Stimulated activated CD4-positive, alpha-beta T cell treated with anti-CD3 and anti-CD28 coated beads, Interleukin-4, amount 100 ng/mL, for 48 hours (primary cell): ENCODE measurements around the gene OR2AG2.
A peak's percentile ranks its signal among the peaks of the same experiment; 100 is the strongest.
"Not testable (repeated sequence)": the region's sequence is repeated elsewhere in the genome, so short reads cannot be mapped to it uniquely, and the experiment has no call there.

Experiments
- DNase-seq, 2 donors: peaks; one replicate each; pipeline ENCODE4 v3.0.0-alpha.2; 2020; ENCODE audit warnings: low read depth in 2 of 2

The OR2AG2 gene, protein sequence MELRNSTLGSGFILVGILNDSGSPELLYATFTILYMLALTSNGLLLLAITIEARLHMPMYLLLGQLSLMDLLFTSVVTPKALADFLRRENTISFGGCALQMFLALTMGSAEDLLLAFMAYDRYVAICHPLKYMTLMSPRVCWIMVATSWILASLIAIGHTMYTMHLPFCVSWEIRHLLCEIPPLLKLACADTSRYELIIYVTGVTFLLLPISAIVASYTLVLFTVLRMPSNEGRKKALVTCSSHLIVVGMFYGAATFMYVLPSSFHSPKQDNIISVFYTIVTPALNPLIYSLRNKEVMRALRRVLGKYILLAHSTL

DNA sequence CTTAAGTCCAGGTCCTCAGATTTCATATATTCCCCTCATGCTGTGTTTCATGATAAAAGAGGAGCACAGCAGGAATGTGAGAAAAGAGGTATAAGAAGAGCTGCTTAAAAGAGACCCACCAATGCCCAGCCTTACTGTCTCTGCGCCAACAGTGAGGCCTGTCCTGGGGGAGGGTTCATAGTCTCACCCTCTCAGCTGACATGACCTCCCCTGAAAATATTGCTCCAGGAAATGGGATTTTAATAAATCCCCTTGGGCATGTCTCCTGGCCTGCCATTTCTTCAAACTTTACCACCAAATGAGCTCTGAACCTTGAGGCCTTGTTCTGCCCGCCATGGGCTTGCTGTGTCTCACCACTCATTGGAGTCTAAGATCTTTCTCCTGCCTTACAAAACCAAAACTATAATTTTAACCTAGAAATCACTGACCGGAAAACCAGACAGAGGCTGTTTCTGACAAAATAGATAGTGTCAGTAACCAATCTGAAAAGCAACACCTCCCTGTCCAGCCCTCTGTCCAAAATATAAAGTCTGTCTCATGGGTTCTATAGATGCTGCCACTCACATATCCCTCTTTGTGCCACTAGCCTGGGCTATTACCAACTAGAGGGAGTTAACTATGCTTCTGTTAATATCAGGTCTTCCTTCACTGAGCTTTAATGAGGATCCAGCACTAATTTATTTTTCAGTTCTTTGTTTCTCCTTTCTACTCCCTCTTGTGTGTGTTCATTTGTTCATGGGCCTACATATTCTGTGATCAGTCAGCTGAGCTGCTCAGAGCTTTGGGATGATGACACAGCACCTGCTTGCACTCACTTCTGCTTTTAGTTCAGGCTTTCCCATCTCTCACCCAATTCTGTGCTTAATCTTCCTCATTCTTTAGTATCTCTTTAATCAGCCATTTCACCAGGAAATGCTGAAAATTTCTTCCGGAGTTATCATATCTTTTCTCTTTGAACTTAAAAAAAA, at the start of gene OR2AG2:
Gene OR2AG2, minus strand, starts transcription at position 51 of the 968 bp plus-strand sequence. CDS start 3,019 bp downstream, outside the sequence.
- no peak for DNase-seq

DNA sequence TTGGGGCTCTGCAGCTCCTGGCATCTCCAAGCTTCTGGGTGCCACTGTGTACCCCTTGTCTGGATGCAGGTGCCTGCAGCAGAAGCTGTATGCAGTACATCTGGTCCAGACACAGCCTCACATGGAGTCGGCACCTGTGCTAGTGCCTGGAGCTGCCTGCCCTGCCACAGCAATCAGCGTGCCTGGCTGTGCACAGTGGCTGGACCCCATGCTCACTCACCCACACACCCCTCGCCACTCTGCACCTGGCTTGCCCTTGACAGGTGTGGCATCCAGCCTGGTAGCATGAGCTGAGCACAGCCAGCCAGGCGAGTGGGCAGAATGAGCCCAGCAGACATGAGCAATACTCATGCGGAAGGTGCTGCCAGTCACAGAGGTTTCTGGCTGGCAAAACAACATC, 47.2 kb upstream of the OR2AG2 start:
- DNase-seq, result no peak

DNA sequence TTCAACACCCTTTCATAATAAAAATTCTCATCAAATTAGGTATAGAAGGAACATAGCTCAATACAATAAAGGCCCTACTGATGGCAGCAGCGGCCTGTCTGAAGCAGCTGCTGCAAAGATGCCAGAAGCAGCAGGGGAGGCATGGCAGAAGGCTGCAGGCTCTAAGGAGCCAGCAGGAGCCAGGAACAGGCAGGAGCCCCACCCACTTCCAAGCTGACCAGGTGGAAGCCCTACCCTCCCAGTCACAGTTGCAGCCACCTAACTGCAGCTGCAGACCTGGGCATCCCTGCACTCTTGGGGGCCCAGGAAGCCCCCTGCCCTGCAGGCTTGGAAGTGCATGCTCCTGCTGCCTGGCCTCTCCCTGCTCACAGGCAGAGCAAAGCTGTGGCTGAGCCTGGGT, 45.9 kb upstream of the OR2AG2 start:
- no peak for DNase-seq

DNA sequence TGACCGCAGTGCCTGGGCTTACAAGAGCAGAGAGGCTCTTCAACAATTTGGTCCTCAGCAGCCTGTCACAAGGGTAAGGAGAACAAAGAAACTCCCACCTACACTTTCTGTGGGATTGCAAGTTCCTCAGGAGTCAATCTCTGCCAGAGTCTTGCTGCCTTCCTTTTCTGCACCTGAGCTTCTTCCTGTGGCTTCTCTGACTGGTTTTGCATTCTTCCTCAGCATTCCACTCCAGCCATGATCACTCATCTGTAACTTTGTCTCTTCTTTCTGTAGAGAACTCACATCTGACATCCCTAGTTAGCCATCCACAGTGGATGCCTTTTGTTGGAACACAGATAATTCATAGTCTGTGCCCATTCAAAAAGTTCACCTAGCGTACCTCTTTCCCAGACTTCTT, 41.9 kb upstream of the OR2AG2 start:
- DNase-seq, result no peak

DNA sequence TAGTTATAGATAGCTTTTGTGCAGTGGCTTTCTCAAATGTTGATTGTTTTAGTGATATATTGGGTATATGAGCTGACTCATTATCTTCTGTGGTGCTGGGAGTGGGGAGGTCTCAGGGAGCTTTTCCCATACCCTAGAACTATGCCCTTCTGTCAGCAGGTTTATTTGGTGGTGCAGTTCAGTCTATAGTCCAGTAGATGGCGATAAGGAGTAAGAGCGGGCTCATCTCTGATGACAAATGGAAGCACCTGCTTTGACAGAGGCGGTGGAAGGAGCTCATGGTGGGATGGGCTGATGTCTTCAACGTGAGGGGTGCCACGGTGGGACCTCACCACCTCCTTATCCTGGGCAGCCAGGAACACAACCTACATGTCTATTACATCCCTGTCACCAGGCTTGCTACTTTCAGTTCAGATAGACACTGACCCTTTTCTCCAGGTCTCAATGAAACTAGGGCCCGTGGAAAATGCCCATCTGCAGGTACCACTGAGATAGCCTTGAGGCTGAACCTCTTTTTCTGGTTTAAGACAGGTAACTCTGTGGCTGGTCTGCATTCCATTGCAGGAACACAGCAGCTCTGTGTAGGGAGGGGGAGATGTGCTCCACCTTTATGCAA, 40.7 kb upstream of the OR2AG2 start:
- peak in 1 of 2 donors; percentile 7 for DNase-seq

DNA sequence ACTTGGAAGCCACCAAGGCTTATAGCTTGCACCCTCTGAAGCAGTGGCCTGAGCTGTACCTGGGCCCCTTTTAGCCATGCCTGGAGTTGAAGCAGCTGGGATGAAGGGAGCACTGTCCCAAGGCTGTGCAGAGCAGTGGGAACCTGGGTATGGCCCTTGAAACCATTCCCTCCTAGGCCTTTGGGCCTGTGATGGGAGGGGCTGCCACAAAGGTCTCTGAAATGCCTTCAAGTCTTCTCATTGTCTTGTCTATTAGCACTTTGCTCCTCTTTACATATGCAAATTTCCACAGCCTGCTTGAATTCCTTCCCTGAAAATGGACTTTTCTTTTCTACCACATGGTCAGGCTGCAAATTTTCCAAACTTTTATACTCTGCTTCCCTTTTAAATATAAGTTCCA, 29.3 kb upstream of the OR2AG2 start:
- not testable (repeated sequence) for DNase-seq

DNA sequence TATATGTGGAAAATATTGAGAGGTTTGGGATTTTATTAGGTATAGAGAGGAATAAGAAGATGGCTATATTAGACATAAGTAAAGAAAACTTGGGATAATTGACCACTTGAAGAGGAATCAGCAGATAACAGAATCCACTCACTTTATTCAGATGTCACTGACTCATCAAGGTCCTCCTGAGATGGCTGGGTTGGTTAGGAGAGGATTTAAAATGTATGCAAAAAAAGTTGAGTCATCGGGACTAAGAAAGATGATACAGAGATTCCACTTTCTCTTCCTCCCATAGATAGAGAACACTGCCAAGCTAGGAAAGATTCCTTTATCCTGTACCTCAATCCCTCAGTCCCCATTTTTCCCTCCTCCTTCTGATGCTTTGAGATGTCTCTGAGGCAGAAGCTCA, 27.6 kb upstream of the OR2AG2 start, which contains the start of gene OR6A2:
Gene OR6A2, minus strand, starts transcription at position 288 of the 400 bp plus-strand sequence. CDS start 3,981 bp downstream, outside the sequence.
- DNase-seq, result no peak

DNA sequence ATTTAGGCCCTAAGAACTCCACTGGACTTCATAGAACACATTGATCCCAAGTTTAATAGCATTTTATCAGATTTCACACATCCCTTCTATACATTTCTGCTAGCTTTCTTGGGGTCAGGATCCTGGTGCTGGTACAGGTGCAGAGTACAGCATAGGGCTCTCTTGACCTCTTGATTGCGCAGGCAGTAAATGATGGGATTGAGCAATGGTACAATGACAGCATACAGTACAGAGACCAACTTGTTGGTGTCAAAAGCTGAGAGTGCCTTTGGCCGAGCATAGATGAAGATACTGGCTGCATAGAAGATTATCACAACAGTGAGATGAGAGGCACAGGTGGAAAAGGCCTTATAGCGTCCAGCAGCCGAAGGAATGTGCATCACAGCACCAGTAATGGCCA, 22.9 kb upstream of the OR2AG2 start:
- no peak for DNase-seq

DNA sequence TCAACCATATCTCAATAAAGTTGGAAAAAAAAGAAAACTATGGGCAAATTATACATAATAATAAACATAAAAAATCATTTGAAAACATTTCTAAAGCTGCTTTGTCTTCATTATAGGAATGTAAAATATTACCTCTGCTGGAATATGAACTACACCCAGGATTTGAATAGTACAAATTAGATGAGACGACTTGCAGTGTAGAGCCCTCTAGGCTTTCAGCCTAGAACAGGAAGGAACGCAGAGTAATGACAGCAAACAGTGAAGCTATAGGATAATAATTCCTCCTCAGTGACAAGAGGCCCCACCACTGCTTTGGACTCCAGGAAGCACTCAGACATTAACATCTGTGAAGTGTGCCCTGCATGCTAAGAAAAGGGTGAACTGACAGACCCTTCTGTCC, 18.8 kb upstream of the OR2AG2 start:
- no peak for DNase-seq

DNA sequence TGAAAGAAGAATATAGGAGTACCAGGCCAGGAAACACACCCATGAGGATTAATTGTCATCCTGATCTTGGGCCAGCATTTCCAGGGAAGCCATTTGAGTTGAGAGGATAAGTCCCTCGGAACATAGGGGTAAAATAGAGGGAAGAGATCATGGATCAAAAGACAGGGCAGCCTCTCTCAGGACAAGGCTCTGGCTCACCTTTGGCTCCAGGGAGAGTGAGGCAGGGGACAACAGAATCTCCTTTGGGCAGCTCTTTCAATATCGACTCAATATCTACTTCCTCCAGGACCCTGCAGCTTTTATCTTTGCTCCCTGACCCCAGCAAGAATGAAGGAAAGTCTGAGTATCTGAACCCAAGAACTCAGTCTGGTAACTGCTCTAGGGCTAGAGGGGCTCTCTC, 10.9 kb upstream of the OR2AG2 start, which contains the start of gene OR2AG1:
Gene OR2AG1, plus strand, starts transcription at position 301 of the 400 bp plus-strand sequence. CDS start 2,018 bp downstream, outside the sequence.
- no peak for DNase-seq

DNA sequence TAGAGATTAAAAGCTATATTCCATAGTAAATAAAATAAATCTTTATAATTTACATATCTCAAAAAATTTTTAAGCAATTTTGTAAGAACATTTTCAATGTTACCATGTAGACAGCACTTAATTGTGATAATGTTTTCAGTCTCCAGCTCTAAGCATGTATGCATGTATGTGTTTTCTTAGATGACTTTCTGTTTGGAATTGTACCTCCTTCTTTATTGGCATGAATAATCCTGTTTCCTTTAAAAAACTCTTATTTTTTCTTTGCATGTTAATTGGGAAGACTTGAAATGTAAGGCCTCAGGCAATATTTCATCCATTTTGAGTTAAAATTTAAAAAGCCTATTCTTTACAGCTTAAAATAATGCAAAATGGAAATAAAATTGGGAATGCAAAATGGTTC, 9.1 kb upstream of the OR2AG2 start:
- DNase-seq, result no peak

DNA sequence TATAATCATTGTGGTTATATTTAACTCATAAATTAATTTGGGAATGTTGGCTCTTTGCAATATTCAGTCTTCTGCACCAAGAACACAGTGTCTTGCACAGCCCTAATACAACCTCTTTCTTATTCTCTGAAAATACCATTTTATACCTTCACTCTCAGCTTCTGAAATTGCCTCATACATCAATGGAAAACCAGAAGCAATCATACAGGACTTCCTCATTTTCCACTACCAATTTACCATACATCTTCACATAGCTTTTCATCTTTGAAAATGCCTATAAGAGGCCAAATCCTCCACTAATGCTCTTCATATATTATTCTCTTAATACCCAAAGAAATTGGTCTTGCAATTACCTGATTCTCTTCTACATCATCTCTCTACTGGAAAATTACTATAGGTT, 6.7 kb upstream of the OR2AG2 start:
- DNase-seq, result no peak

DNA sequence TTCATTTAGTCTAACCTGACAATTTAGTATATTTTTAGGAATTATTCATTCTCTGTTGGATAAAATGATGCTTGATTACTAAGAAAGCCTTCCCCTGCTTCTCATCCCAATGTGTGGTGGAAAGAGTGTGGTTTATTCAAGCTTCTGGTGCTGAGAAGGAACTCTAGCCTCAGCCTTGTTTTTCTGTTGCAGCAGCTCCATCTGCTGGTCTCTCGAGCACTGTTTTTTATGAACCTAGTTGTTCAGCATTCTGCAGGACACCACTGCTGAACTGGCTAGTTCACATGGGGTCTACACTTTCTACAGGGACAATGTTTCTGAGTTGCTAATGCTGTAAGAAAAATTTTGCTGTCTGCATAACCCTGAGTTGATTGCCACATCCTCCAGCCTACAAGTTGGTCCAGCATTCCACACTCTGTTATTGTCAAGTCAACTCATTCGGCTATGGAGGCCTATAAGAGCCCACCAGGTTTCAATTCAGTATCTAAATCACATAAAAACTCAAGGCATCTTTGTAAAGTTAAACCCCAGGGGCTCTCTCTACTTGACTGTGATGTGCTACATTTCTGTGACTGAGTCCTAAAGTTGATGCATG, 14.3 kb downstream of the OR2AG2 start:
- DNase-seq, result peak; percentile 19 to 40

DNA sequence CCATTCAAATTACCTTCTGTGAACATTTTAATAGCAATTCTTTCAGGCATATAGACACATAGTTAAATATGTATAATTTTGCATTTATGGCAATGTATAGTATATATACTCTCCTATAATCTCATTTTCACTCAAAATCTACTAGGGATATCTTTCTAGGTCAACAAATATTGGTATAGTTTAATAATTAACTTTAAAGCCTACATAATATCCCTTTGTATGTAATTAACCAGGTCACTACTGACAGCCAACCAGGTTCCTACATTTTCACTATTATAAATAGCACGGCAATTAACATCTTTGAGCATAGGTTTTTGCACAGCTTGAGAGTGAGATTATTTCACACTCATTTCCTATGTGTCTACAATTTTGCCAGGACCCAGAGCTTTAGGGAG, 15.8 kb downstream of the OR2AG2 start:
- DNase-seq, result no peak

DNA sequence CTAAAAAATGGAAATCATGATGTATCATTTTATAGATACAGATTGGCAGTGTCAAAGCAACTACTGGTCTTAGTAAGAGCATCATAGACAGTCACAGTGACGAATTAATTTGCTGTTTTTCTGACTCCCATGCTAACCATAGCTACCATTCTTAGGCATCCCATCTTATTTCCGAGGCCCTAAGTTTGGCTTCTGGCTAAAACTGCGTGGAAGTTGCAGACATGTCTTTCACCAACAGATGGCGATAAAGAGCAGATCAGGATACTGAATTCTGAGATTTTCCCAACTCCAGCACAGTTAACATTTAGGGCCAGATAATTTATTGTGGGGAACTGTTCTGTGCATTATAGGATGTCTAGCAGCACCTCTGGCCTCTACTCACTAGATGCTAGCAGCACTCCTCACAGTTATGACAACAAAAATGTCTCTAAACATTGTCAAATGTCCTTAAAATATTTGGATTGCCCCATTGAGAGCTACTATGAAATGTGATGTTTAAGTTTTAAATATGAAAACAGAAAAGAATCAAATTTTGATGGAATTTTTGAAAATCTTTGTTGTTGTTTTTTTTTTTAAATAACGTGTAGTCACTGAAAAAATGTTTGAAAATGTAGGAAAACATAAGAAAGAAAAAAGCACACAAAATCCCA, 16.3 kb downstream of the OR2AG2 start:
- DNase-seq, result peak in 1 of 2 donors; percentile 19

DNA sequence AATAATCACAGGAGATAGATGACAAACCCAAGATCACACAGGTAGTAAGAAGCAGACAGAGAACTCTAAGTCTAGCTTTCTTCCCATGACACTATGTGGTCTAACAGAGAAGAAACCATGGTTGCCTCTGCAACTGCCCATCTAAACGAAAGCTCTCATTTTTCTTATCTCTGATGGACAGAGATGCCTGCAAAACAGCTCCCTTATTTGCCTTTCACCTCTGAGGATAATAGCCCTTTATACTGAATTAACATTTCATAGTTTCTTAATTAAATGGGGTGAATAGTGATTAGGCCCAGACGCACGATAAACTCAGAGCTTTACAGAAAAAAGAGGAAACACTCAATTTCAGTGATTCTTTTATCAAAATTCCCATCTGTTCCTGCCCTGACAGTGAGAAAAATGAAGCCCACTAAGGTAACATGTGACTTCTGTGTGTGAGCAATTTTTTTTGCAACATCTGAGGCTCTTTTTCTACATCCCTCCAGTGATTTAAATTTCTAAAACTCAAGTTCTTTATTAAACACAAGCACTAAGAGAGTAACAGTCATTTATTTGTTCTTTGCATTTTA, 24.6 kb downstream of the OR2AG2 start:
- DNase-seq, result no peak

DNA sequence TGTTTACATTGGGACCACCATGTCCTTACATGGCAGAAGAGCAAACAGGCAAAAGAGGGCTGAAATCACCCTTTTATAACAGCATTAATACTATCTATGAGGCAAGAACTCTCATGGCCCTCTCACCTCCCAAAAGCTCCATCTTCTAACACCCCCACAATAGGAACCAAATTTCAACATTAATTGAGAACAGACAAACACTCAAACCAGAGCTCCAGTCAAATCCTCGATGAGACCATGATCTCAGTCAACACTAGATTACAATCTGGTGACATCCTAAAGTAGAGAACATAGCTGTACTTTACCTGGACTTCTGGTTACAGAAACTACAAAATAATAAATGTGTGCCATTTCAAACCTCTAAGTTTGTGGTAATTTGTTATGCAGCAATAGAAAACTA, 25.1 kb downstream of the OR2AG2 start:
- no peak for DNase-seq

DNA sequence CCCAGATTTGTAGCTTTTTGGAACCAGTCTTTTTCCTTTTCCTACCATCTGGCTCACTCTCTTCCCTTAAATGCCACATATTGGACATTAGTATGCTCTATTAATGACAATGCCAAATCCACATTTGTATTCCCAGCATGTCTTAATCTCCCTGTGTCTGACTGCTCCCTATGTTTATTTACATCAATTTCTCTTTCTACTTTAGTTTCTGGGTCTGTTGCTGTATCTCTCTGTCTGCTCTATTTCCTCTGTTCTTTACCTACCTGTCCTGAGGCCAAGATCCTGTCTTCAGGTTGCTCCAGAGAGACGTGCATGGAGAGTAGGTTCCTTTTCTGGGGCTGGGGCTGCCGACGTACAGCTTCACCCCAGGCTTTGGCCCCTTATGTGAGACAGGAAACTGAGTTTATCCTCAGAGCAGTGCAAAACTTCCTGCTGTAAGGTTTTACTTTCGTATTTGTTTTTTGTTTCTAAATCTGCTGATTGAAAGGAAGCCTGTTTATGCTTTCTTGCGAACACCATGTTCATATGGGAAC, 25.6 kb downstream of the OR2AG2 start:
- no peak for DNase-seq

DNA sequence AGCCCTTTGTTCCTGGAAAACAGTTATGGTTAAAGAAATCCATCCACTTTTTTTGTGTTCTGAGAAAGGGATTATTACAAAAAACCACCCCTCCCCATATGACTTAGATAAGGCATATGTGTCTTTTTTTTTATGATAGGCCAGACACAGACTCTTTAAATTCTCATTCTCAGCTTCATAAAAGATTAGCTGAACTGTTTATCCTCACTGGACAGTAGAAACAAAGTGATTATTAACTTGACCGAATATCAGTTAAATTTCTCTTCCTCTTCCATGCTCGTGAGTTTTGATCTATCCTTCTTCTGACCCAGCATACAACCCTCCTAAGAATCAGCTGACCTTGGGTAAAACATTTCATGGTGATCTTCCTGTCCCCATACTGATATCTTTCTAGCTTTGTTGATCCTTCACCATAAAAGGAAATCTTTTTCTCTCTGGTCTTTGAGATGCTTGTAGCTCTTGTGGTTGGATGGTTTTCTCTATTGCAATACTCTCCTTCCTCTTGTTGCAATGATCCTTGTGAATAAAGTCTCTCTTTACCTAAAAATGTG, 26.2 kb downstream of the OR2AG2 start:
- DNase-seq, result no peak

DNA sequence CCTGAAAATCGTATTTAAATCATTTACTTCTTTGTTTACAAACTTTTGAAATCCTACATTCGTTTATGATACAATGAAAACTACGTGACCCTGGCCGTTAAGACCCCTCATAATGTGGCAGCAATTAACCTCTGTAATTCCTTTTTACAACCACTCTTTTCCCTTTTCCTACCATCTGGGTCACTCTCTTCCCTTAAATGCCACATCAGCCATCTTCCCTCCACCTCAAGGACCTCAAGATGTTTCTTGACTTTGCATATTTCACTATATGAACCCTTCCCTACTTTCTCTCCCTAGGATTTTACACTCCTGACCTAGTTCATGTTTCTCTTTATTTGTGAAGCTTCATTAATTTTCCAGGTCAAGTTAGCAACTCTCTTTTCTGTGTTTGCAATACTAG, 26.8 kb downstream of the OR2AG2 start:
- DNase-seq, result no peak
